Right kidney (tissue), 1 donor: ENCODE results near the gene BLVRB.
"Not testable (repeated sequence)": the region's sequence is repeated elsewhere in the genome, so short reads cannot be mapped to it uniquely, and the experiment has no call there.

ENCODE experiments used
- DNase-seq: peaks from one replicate; pipeline ENCODE4 v3.0.0-alpha.2; 2016

BLVRB gene

DNA sequence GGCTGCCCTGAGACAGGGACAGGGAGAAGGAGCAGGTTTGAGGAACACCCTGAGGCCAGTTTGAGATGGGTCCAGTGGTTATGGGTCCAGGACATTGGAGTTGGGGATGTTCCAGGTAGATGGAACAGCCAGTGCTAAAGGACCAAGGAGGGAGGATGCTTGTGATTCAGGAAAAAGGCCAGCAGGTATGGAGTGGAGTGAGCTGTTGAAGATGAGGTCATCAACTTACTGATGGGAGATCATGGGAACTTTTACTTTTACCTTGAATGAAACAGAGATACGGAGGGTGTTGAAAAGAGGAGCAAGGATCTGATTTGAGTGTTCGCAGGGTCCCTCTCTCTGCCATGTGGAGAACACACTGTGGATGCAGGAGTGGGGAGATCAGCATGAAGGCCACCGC is 26.7 kb upstream of the BLVRB start:
- no peak for DNase-seq

- DNase-seq: no peak
Measured at GRCh38 chr19:40489882-40490230, 24.3 kb upstream of the BLVRB start.

DNA sequence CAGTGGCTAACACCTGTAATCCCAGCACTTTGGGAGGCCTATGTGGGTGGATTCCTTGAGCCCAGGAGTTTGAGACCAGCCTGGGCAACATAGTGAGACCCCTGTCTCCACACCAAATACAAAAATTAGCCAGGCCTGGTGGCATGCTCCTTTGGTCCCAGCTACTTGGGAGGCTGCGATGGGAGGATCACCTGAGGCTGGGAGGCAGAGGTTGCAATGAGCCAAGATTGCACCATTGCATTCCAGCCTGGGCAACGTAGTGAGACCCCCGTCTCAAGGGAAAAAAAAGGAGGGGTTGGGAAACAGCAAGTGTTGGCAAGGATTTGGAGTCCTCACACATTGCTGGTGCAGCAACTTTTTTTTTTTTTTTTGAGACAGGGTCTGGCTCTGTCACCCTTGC is 20.5 kb upstream of the BLVRB start:
- DNase-seq: no peak

DNA sequence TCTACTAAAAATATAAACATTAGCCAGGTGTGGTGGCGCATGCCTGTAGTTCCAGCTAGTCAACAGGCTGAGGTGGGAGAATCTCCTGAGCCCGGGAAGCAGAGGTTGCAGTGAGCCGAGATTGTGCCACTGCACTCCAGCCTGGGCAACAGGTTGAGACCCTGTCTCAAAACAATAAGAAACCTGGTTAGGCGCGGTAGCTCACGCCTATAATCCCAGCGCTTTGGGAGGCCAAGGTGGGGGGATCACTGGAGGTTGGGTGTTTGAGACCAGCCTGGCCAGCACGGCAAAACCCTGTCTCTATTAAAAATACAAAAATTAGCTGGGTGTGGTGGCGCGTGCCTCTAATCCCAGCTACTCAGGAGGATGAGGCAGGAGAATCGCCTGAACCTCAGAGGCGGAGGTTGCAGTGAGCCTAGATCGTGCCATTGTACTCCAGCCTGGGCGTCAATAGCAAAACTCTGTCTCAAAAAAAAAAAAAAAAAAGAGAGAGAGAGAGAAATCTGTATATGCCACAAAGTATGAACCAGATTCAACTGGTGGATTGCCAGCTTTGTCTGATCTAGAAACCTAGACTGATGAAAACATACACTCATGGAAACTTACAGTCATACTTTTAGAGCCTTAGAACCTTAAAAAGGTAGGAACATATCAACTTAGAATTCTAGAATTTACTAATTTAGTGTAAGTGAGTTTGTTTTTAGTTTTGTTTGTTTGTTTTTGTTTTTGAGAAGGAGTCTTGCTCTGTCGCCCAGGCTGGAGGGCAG is 10.5 kb upstream of the BLVRB start:
- not testable (repeated sequence) for DNase-seq

GRCh38 chr19:40474737-40475136 is 9.2 kb upstream of the BLVRB start:
- no peak for DNase-seq

DNA sequence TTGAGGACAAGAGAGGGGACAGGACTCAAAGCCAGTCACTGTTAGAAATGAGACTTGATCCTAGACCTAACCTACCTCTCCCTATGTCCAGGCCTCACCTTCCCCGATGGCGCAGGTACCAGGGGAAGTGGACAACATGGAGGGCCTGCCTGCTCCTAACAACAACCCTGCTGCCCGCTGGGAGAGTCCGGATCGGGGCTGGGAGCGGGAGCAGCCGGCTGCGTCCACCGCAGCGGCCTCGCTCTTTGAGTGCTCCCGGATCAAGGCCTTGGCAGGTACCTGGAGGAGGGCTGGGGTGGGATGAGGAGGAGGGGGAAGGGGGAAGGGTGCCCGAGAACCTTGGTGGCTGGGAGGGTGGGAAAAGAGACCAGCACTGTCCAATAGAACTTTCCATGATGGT is 7.0 kb upstream of the BLVRB start:
- no peak for DNase-seq

DNA sequence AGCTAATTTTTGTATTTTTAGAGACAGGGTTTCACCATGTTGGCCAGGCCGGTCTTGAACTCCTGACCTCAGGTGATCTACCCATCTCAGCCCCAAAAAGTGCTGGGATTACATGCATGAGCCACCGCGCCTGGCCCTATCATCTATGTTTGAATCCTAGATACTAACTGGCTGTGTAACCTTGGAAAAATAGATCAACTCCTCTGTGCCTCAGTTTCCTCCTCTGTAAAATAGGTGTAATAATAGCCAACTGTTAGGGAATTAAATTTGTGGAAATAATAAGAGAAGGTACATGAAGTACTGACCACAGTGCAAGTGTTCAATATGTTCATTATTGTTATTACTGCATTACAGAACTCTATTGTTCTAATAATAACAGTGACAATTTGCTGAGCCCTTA is 5.6 kb upstream of the BLVRB start:
- DNase-seq: no peak

DNA sequence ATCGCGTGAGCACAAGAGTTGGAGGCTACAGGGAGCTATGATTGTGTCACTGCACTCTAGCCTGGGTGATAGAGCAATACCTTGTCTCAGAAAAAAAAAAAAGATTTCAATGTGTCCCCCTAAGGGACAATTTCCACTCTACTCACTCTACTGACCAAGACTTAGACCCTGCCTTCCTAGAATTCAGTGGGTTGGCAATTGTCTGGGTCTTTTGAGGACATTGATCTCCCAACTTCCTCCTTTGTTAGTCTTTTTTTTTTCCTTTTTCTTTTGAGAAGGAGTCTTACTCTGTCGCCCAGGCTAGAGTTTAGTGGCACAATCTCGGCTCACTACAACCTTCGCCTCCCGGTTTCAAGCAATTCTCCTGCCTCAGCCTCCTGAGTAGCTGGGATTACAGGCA is 3.5 kb upstream of the BLVRB start:
- no peak for DNase-seq

GRCh38 chr19:40466985-40467734 is 1.6 kb upstream of the BLVRB start, which contains the start of gene SPTBN4:
TSS of gene SPTBN4 (plus strand) at chr19:40467001. CDS start at chr19:40472622, 5,621 bp downstream.
- DNase-seq: peak; percentile 21

DNA sequence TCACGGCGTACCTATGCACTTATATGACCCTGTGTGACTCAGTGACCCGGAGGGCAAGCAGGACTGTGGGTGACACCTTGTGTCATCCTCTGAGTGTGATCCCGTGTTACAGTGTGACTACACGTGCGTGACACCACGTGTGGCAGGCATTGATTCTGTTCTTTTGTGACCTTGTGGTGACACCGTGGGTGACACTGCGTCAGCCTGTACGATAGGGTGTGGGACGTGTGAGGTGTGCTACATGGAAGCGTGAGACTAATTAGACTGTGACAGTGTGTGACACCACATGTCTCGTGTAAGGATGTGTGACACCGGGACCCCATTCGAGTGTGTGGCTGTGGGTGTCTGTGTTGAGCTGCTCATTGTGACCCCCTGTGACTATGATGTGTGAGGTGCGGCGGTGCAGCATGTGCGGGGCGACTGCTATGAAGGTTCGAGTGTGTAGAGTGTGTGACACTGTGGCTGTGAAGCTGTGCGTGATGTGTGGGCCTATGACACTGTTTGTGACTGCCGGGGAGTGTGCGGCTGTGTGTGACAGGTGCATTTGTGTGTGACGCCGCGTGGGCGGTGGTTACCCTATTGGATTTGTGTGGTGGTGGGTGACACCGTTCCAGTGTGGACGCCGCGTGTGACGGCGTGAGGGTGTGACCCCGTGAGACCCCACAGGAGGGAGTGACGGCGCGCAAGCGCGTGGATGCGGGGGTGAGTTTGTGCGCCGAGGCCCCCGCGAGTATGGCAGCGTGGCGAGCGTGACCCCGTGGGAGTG is 857 bp upstream of the BLVRB start:
- DNase-seq: peak; percentile 61

- DNase-seq: no peak
Measured at GRCh38 chr19:40465025-40465556, 454 bp downstream of the BLVRB start.

DNA sequence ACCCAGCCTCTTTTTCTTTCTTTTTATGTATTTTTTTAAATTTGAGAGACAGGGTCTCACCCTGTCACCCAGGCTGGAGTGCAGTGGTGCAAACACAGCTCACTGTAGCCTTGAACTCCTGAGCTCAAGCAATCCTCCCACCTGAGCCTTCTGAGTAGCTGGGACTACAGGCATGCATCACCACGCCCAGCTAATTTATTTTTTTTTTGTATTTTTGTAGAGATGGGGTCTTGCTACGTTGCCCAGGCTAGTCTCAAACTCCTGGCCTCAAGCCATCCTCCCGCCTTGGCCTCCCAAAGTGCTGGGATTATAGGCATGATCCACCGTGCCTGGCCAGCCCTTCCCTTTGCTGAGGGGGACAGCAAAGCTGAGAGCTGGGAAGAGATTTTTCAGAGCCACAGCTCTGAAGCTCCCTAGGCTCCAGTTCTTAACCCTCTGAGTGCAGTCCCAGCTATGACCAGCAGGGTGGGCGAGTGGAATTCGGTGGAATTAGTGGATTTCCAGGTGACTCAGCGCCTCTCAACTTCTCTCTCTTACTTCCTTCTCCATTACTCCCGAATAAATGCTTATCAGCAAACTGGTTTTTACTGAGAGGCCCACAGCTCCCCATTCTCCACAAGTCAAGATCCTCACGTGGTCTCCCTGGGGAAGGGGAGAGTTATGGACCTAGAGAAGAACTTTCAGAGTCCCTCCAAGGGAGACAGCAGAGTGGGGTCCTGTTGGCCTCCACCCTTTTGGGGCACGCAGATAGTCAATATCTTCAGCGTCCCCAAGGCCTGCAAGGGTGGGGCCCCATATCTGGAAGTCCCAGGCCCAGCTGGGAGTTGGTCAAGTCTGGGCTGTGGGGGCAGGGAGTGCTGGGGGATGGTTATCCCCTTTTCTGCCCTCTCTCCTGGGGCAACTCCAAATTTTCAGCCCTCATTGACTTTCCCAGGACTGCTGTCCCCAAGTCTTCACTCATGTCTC is 1.2 kb downstream of the BLVRB start:
- peak; percentile 49 for DNase-seq

DNA sequence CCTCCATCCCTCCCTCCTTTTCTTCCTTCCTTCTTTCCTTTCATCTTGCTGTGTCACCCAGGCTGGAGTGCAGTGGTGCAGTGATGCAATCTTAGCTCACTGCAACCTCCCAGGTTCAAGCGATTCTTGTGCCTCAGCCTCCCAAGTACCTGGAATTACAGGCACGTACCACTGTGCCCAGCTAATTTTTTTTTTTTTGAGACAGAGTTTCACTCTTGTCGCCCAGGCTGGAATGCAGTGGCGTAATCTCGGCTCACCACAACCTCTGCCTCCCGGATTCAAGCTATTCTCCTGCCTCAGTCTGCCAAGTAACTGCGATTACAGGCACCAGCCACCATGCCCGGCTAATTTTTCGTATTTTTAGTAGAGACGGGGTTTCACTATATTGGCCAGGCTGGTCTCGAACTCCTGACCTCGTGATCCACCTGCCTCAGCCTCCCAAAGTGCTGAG is 1.9 kb downstream of the BLVRB start:
- DNase-seq: not testable (repeated sequence)

GRCh38 chr19:40461669-40462221 is 3.8 kb downstream of the BLVRB start:
- no peak for DNase-seq

GRCh38 chr19:40460185-40460584 is 5.4 kb downstream of the BLVRB start:
- DNase-seq: no peak

DNA sequence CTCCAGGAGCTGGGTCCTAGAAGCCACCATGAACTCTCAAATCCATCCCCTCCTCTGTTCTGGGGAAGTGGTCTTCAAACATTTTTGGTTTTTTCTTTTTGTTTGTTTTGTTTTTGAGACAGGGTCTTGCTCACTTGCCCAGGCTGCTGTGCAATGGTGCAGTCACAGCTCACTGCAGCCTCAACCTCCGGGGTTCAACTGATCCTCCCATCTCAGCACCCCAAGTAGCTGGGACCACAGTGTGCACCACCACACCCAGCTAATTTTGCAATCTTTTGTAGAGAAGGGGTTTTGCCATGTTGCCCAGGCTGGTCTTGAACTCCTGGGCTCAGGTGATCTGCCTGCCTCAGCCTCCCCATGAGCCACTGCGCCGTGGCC is 7.0 kb downstream of the BLVRB start:
- no peak for DNase-seq

DNA sequence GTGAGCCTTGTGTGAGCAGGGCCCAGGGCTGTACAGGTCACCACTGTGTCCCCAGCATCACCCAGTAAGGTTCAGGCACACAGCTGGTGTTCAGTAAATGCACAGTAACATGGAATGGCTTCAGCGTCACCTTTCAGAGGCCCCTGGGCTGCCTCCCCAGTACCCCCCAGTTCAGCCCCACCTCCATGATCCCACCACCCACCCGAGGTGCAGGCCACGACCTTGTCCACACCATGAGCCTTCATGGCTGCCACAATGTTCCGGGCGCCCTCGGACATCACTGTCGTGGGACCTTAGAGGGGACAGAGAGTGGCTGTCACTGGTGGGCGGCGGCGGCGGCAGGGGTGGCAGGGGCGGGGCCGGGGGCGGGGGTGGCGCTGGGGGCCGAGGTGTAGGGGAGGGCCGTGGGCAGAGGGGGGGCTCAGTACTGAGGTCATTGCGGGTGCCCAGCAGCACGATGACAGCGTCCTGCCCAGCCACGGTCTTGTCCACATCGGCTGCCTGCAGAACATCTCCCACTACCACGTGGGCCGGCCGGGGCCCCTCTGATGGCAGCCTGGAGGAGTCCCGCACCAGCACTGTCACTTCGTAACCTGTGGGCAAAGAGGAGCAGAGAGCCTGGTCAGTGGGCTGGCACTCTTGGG is 7.5 kb downstream of the BLVRB start:
- no peak for DNase-seq

- DNase-seq: no peak
Measured at GRCh38 chr19:40457048-40457447, 8.5 kb downstream of the BLVRB start.

DNA sequence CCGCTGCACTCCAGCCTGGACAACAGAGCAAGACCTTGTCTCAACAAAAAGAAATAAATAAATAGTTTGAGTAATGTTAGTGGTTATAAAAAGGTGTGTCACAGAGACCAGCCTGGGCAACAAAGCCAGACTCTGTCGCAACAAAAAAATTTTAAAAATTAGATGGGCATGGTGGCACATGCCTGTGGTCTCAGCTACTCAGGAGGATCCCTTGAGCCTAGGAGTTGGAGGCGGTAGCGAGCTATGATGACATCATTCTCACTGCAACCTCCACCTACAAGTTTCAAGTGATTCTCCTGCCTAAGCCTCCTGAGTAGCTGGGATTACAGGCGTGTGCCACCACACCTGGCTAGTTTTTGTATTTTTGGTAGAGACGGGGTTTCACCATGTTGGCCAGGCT is 11.6 kb downstream of the BLVRB start:
- not testable (repeated sequence) for DNase-seq

- DNase-seq: no peak
Measured at GRCh38 chr19:40453151-40453735, 12.3 kb downstream of the BLVRB start.
